ENCODE data around the gene NXPH1.

NXPH1 gene

GRCh38 chr7:8491106-8491505 is 57.7 kb downstream of the NXPH1 start:
- H4K20me1 ChIP-seq (ENCODE audit: control insufficient read depth, insufficient read depth, low read depth, low read length), result no peaks in the 10 kb centered on the region
- no peak overlapping the region for H3K4me3 ChIP-seq (ENCODE audit: low read length)
- no peaks in the 10 kb centered on the region for H3F3A ChIP-seq (ENCODE audit: control insufficient read depth, insufficient read depth)
- TF ChIP-seq EZH2phosphoT487 (IDR thresholded peaks at IDR 0.05; ENCODE audit: borderline replicate concordance, low read length), result no peak
- TF ChIP-seq, protein P1, sequence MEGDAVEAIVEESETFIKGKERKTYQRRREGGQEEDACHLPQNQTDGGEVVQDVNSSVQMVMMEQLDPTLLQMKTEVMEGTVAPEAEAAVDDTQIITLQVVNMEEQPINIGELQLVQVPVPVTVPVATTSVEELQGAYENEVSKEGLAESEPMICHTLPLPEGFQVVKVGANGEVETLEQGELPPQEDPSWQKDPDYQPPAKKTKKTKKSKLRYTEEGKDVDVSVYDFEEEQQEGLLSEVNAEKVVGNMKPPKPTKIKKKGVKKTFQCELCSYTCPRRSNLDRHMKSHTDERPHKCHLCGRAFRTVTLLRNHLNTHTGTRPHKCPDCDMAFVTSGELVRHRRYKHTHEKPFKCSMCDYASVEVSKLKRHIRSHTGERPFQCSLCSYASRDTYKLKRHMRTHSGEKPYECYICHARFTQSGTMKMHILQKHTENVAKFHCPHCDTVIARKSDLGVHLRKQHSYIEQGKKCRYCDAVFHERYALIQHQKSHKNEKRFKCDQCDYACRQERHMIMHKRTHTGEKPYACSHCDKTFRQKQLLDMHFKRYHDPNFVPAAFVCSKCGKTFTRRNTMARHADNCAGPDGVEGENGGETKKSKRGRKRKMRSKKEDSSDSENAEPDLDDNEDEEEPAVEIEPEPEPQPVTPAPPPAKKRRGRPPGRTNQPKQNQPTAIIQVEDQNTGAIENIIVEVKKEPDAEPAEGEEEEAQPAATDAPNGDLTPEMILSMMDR (IDR thresholded peaks at IDR 0.05; ENCODE audit: low read depth, low read length, poor library complexity, severe bottlenecking), result no peak
- no peaks in the 10 kb centered on the region for H3K27me3 ChIP-seq (ENCODE audit: control insufficient read depth, low read length)
- no peaks in the 10 kb centered on the region for H3K4me1 ChIP-seq (ENCODE audit: control insufficient read depth, low read length)
- no peaks in the 10 kb centered on the region for H3K9me3 ChIP-seq (ENCODE audit: control insufficient read depth, insufficient read depth, low read length)
- H3K9me2 ChIP-seq (replicated peaks; ENCODE audit: control insufficient read depth, low read length), result no peaks in the 10 kb centered on the region
- H3K27ac ChIP-seq (ENCODE audit: low read depth, low read length), result no peak overlapping the region
- H3K79me2 ChIP-seq (ENCODE audit: control insufficient read depth, low read length), result no peaks in the 10 kb centered on the region
- no peaks in the 10 kb centered on the region for H3K36me3 ChIP-seq (ENCODE audit: control insufficient read depth, low read length)
- H3K4me2 ChIP-seq (ENCODE audit: low read length), result no peak overlapping the region

DNA sequence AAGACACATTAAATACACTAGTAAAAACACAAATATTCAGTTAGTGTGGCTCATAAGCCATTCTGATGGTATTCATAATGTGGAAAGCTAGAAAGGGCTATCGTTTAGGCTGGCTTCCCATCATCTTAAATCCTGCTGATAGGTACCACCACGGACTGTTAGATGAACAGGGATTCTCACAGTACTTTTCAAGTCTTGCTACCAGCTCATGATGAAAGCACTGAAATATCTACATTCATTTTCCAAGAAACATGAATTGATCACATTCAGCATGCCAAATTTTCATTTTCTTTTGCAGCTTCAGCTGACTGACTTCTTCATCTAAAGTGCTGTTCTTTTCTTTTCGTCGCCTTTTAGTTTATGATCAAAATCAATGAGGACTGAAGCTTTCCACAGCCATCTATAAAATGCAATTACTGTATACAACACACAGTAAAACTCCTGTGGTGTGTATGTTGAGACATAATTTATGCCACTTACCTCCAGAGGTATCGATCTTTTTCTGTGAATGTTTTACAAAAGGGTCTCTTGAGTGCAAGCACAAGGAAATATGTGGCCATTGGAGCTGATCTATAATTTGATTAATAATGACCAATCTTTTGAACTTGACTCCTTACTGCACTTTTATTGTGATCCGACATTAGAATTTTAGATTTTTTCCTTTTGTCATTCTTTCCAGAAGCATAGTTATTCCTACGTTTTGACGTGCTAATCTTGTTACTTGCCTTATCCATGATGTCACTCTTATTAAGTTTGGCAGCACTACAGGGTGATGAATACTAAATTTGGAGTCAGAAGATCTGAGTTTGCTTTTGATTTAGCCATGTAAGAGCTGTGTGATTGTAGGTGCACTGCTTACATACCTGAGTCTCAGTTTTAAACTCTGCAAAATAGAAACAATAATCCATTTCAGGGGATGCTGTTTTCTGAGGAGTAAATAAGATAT is 58.4 kb downstream of the NXPH1 start:
- Histone ChIP-seq H4K20me1 (ENCODE audit: control insufficient read depth, insufficient read depth, low read depth, low read length) (no peaks in the 10 kb centered on the region), H3K4me2 (ENCODE audit: low read length) (no peak overlapping the region), H3K4me1 (ENCODE audit: control insufficient read depth, low read length) (no peaks in the 10 kb centered on the region), H3K27ac (ENCODE audit: low read depth, low read length) (no peak overlapping the region), H3F3A (ENCODE audit: control insufficient read depth, insufficient read depth) (no peaks in the 10 kb centered on the region), H3K79me2 (ENCODE audit: control insufficient read depth, low read length) (no peaks in the 10 kb centered on the region), H3K36me3 (ENCODE audit: control insufficient read depth, low read length) (no peaks in the 10 kb centered on the region), H3K9me3 (ENCODE audit: control insufficient read depth, insufficient read depth, low read length) (no peaks in the 10 kb centered on the region), H3K4me3 (ENCODE audit: low read length) (no peak overlapping the region), H3K9me2 (replicated peaks; ENCODE audit: control insufficient read depth, low read length) (no peaks in the 10 kb centered on the region), H3K27me3 (ENCODE audit: control insufficient read depth, low read length) (no peaks in the 10 kb centered on the region)
- TF ChIP-seq, protein P1 (IDR thresholded peaks at IDR 0.05; ENCODE audit: low read depth, low read length, poor library complexity, severe bottlenecking), result no peak
- no peak for TF ChIP-seq EZH2phosphoT487 (IDR thresholded peaks at IDR 0.05; ENCODE audit: borderline replicate concordance, low read length)

DNA sequence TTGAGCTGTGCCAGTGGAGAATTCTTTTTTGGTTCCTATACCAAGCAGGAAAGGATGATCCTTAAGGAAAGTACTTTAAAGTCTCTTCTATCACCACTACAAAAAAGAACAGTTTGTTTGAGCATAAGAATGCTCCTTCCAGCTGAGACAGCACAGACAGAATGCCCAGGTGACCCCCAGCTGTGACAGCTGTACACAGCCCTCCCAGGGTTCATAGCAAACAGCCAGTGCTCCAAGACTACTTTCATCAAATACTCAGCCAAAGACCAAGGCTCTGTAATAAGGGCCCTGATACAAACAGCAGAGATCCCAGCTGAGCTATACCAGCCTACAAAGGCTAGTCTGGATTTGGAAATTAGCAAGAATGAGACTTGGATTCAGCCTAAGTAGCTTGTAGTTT is 65.7 kb downstream of the NXPH1 start:
- H3K27me3 ChIP-seq (ENCODE audit: control insufficient read depth, low read length), result no peaks in the 10 kb centered on the region
- H3K9me3 ChIP-seq (ENCODE audit: control insufficient read depth, insufficient read depth, low read length), result no peaks in the 10 kb centered on the region
- no peaks in the 10 kb centered on the region for H3K9me2 ChIP-seq (replicated peaks; ENCODE audit: control insufficient read depth, low read length)
- no peaks in the 10 kb centered on the region for H3F3A ChIP-seq (ENCODE audit: control insufficient read depth, insufficient read depth)
- H3K79me2 ChIP-seq (ENCODE audit: control insufficient read depth, low read length), result no peaks in the 10 kb centered on the region
- no peaks in the 10 kb centered on the region for H3K36me3 ChIP-seq (ENCODE audit: control insufficient read depth, low read length)
- no peak overlapping the region for H3K4me2 ChIP-seq (ENCODE audit: low read length)
- TF ChIP-seq, protein P1 (IDR thresholded peaks at IDR 0.05; ENCODE audit: low read depth, low read length, poor library complexity, severe bottlenecking), result no peak
- no peak for TF ChIP-seq EZH2phosphoT487 (IDR thresholded peaks at IDR 0.05; ENCODE audit: borderline replicate concordance, low read length)
- H3K4me1 ChIP-seq (ENCODE audit: control insufficient read depth, low read length), result no peaks in the 10 kb centered on the region
- H4K20me1 ChIP-seq (ENCODE audit: control insufficient read depth, insufficient read depth, low read depth, low read length), result no peaks in the 10 kb centered on the region
- H3K4me3 ChIP-seq (ENCODE audit: low read length), result no peak overlapping the region
- no peak overlapping the region for H3K27ac ChIP-seq (ENCODE audit: low read depth, low read length)
